HG03354 (cell line): ENCODE data around the gene RASSF3.
"Not testable (repeated sequence)": the region's sequence is repeated elsewhere in the genome, so short reads cannot be mapped to it uniquely, and the experiment has no call there.

Experiments used
- ATAC-seq: cut with Tn5 transposase; IDR thresholded peaks from one replicate; pipeline ENCODE4 v1.9.1; 2021; ENCODE audit warnings: mild to moderate bottlenecking; ENCODE audit not compliant: unreplicated experiment, poor library complexity, severe bottlenecking

RASSF3 gene

GRCh38 chr12:64685050-64685449 is 74.8 kb downstream of the RASSF3 start:
- no peak for ATAC-seq

DNA sequence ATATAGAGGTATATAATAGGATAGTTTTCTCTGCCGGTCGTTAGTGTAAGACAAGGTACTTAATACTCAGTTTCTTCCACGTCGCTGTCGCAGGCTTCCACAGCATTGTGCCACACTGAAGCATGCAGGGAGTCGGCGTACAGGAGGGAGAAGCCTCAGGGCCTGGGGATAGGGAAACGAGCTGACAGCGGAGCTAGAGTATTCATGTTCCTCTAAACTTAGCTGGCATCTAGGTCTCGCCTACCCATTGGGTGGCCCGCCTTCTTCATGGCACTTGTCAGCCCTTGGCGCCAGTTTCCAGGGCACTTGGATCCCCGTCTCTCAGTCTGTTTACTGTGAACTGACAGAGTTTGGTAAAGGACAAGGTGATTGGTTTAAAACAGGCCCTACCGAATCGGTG is 75.3 kb downstream of the RASSF3 start:
- no peak for ATAC-seq

GRCh38 chr12:64687816-64688215 is 77.5 kb downstream of the RASSF3 start:
- no peak for ATAC-seq

DNA sequence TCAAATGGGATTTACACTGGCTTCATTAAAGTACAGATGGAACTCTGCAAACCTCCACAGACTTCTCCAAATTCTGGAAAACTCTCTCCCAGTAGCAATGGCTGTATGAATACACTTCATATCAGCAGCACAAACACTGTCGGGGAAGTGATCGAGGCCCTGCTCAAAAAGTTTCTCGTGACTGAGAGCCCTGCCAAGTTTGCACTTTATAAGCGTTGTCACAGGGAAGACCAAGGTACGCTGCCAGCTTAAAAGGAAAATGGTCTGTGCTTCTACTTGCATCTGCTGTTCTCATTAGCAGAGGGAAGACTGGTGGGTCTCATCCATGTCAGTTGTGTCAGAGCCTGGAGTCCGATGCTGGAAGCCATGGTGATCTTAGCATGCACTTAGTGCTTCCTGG is 77.9 kb downstream of the RASSF3 start:
- ATAC-seq: no peak

DNA sequence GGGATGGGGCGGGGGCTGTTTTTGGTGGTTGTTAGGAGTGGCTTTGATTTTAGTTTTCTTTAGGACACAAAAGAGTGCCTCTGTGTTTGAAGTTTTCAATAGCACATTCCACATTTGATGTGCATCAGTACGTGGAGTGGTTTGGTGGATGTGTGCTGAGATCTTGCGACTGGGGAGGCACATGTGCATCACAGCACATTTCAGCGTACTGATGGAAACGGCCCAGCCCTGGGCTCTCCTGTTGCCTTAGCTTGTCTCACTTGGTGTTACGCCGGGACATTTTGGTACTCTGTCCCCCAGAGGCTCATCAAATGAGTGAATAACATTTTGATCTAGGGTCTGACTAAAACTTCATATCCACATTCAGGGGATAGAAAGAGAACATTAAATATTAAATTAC is 78.4 kb downstream of the RASSF3 start:
- no peak for ATAC-seq

- not testable (repeated sequence) for ATAC-seq
Observed at GRCh38 chr12:64690236-64690635, 79.9 kb downstream of the RASSF3 start.

- no peak for ATAC-seq
Observed at GRCh38 chr12:64691227-64691794, 81.0 kb downstream of the RASSF3 start.

DNA sequence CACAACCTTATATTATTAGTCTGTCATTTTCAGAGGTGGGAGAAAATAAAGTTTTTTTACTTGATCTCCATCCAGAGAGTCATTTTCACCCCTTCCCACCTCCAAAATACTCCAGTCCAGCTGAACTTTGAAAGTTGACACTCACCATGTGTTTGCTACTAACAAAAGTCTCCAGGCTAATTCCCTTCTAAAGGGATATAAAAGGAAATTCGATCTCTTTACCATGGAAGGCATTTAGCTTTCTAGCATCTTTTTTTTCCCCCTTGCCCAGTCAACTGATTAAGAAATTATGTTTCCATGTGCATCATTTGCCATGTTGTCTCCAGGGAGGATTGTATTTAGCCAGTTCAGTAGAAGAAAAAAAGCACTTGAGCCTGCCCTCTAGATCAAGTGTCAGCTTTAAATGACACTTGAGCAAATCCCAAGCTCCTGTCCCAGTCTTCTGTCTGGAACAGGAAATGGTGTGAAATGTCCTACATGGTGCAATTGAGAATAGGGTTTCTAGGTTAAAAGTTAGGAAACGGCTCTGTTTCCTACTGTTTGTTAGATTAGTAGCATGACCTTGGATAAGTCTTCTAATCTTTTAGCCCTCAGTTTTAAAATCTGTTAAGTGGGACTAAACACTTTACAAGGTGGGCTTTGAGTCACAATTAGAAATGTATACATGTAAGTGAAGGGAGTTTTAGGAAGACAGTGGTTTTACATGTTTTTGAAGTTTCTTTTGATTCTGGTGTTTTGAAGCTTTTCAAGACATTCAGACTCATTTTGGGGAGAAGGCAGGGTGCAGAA is 81.7 kb downstream of the RASSF3 start:
- ATAC-seq: no peak

- no peak for ATAC-seq
Observed at GRCh38 chr12:64694130-64695040, 84.1 kb downstream of the RASSF3 start.

GRCh38 chr12:64695550-64695949 is 85.3 kb downstream of the RASSF3 start:
- ATAC-seq: no peak

GRCh38 chr12:64696080-64696741 is 85.9 kb downstream of the RASSF3 start:
- no peak for ATAC-seq

GRCh38 chr12:64699504-64700115 is 89.3 kb downstream of the RASSF3 start:
- ATAC-seq: no peak

DNA sequence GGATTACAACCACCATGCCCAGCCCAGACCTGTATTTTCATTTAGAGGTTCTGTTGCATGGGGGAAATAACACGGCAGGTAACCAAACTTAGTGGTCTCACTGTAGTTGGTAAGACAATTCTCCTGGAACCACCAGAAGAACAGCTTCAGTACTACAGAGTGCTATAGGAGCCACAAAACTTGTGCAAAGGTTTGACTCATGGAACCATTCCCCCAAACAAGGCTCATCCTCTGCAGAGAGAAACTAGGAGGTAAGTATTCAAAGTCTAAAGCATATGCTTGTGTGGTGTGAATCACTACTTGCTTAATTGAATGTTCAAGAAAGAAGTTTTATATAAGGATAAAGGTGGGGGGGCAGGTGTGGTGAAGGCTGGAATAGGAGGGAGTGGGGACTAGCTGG is 90.2 kb downstream of the RASSF3 start:
- ATAC-seq: no peak

- ATAC-seq: no peak
Observed at GRCh38 chr12:64701283-64701682, 91.0 kb downstream of the RASSF3 start.

DNA sequence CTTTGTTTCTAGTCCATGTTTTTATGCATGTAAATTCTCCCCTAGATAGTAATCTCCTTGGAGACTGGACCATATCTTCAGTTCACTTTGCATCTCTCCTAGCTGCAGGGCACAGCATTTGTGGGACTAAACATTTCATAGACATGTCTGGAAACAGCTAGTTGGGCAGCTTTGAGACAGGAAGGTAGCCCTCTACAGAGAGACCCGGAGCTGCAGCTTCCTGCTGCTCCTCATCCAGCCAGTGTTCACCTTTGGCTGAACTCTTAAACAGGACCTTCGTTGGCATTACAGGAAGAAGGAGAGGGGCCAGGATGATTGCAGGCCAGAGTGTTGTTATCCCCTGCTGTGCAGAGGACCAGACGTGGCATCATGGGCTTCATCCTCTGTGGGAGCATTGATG is 96.0 kb downstream of the RASSF3 start:
- ATAC-seq: no peak

- no peak for ATAC-seq
Observed at GRCh38 chr12:64706857-64707256, 96.6 kb downstream of the RASSF3 start.

DNA sequence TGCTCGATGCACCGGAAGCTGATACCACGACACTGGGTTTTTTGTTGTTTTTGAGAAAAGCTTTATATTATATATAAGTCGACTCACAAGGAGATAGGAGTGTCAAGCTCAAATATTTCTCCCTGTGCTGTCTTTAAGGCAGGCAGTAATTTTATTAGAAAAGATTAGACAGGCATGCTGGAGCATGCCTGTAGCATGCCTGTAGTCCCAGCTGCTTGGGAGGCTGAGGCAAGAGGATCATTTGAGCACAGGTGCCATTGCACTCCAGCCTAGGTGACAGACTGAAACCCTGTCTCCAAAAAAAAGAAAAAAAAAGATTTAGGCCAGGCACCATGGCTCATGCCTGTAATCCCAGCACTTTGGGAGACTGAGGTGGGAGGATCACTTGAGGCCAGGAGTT is 97.1 kb downstream of the RASSF3 start:
- ATAC-seq: no peak

DNA sequence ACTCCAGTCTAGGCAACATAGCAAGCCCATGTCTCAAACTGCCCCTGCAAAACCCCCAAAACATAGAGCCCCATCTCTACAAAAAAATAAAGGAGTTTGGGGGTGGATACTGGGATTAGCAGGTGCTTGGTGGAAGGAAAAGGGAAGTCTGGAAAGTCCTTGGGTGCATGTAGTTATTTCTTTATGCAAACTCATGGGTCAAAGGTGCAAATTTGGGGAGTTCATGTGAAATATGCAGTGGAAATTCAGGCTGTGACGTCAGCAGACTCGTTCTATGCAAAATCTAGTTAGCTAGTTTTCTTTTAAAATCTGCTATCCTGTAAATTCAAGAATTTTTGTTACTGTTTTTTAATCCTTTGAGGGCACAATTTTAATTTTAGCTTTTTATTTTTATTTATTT is 97.6 kb downstream of the RASSF3 start:
- ATAC-seq: no peak

DNA sequence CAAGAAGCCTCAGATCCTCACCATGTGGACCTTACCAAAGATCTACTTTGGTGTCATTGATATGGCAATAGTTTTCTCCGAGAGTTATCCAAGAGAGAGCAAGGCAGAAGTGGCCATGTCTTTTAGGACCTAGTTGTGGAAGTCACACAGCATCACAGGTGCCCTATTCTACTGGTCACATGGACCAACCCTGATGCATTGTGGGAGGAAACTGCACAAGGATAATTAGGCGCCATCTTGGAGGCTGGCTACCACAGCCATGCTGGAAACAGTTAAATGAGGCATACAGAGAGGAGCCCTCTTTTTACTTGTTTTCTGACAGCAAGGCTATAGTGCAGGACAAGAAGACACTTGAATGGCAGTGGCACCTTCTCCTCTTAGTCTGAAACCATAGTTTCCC is 99.1 kb downstream of the RASSF3 start:
- no peak for ATAC-seq

DNA sequence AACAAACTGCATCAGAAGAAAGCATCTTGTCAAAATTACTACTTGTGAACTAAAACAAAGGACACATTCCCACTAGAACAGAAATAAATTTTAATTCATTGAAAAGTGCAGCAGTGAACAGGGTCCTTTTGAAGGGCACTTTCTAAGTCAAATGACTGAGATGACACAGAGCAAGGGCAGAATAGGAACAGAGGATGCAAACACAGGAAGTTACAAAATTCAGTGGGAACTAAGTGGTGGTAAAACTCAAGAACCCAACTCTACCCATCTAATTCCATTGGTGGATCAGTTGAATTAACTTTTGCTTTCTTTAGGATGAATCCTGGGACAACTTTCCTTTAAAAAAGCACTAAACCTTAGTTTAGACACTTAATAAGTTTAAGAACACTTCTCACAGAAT is 103.1 kb downstream of the RASSF3 start:
- no peak for ATAC-seq
